DND-41 (cell line): Measurements from ENCODE around the gene DIS3L2.
A peak's percentile ranks its signal among the peaks of the same experiment; 100 is the strongest.
"Not testable (repeated sequence)": the region's sequence is repeated elsewhere in the genome, so short reads cannot be mapped to it uniquely, and the experiment has no call there.

Experiments used
- ATAC-seq: fragments of 200-7000 bp; cut with Tn5 transposase; 3 replicates; pipeline ENCODE4 v1.9.1; 2021; ENCODE audit warnings: low read depth; ENCODE audit not compliant: insufficient read depth
- DNase-seq: peaks from one replicate; pipeline ENCODE4 v3.0.0-alpha.2; 2020
- H2AFZ ChIP-seq: 2 replicates; pipeline ENCODE4 v1.6.0; 2012; ENCODE audit warnings: low read depth, low read length
- H3K27ac ChIP-seq: 2 replicates; pipeline ENCODE4 v1.5.1; 2012; ENCODE audit warnings: low read length, inconsistent platforms
- H3K27me3 ChIP-seq: fragments of 200-600 bp; sonication (generic); 2 replicates; pipeline ENCODE4 v1.6.0; 2012; ENCODE audit warnings: low read length, mild to moderate bottlenecking, inconsistent platforms; ENCODE audit not compliant: insufficient read depth, poor library complexity
- H3K36me3 ChIP-seq: 2 replicates; pipeline ENCODE4 v1.5.1; 2012; ENCODE audit warnings: low read length, inconsistent platforms; ENCODE audit not compliant: insufficient read depth
- H3K4me1 ChIP-seq: 2 replicates; pipeline ENCODE4 v1.5.1; 2012; ENCODE audit warnings: mild to moderate bottlenecking, low read length; ENCODE audit not compliant: insufficient read depth
- H3K4me2 ChIP-seq: 2 replicates; pipeline ENCODE4 v1.6.0; 2012; ENCODE audit warnings: mild to moderate bottlenecking, moderate library complexity, low read length, inconsistent platforms; ENCODE audit not compliant: insufficient read depth
- H3K4me3 ChIP-seq, 2 experiments: fragments of 200-600 bp in 1 of 2; shearing (Covaris generic) in 1 of 2; 2 replicates each; pipeline ENCODE4 v1.5.1; 2012 to 2016; ENCODE audit warnings: inconsistent platforms in 2 of 2, low read length in 2 of 2, mild to moderate bottlenecking in 2 of 2, low read depth in 1 of 2, moderate library complexity in 1 of 2
- H3K79me2 ChIP-seq: 2 replicates; pipeline ENCODE4 v1.6.0; 2012; ENCODE audit warnings: low read length, inconsistent platforms; ENCODE audit not compliant: insufficient read depth
- H3K9ac ChIP-seq: 2 replicates; pipeline ENCODE4 v1.6.0; 2012; ENCODE audit warnings: low read depth, mild to moderate bottlenecking, inconsistent platforms, low read length, moderate library complexity
- H3K9me3 ChIP-seq: 2 replicates; pipeline ENCODE4 v1.5.1; 2012; ENCODE audit warnings: low read length, moderate library complexity, mild to moderate bottlenecking, inconsistent platforms; ENCODE audit not compliant: insufficient read depth, severe bottlenecking
- H4K20me1 ChIP-seq: 2 replicates; pipeline ENCODE4 v1.6.0; 2012; ENCODE audit warnings: low read length; ENCODE audit not compliant: insufficient read depth
- EZH2 ChIP-seq: IDR thresholded peaks from 3 replicates; pipeline ENCODE4 v1.6.1; 2012; ENCODE audit warnings: borderline replicate concordance, low read depth, mild to moderate bottlenecking, moderate library complexity, low read length, inconsistent platforms; ENCODE audit not compliant: severe bottlenecking
- TF ChIP-seq, protein P1 (sequence below): IDR thresholded peaks from 2 replicates; pipeline ENCODE4 v1.5.1; 2012; ENCODE audit warnings: borderline replicate concordance, low read length, moderate library complexity, mild to moderate bottlenecking; ENCODE audit not compliant: poor library complexity, severe bottlenecking; ENCODE audit errors: extremely low read depth

The DIS3L2 gene

DNA sequence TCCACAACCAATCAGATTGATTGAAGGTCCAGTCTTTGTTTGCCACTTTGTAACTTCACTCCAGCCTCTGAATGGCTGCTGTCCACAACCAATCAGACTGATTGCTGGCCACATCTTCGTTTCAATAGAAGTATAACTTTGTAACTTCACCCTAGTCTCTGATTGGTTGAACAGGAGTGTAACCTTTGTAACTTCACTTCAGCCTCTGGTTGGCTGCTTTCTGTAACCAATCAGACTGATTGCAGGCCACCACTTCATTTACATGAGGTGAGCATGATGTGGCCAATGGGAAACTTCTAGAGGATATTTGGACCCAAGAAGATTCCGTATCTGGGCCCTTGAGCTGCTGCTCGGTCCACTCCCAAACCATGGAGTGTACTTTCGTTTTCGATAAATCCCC is 400.1 kb downstream of the DIS3L2 start:
- Histone ChIP-seq H3K27me3 (no peaks in the 10 kb centered on the region), H3K9ac (no peak overlapping the region), H3K9me3 (no peaks in the 10 kb centered on the region), H3K79me2 (no peaks in the 10 kb centered on the region), H3K27ac (no peak overlapping the region), H4K20me1 (no peaks in the 10 kb centered on the region), H3K4me2 (no peak overlapping the region), H3K4me3 (no peak overlapping the region), H2AFZ (no peak overlapping the region), H3K36me3 (no peaks in the 10 kb centered on the region), H3K4me1 (peaks cover 29% of the 10 kb centered on the region)
- no peak for TF ChIP-seq EZH2
- TF ChIP-seq, protein P1, sequence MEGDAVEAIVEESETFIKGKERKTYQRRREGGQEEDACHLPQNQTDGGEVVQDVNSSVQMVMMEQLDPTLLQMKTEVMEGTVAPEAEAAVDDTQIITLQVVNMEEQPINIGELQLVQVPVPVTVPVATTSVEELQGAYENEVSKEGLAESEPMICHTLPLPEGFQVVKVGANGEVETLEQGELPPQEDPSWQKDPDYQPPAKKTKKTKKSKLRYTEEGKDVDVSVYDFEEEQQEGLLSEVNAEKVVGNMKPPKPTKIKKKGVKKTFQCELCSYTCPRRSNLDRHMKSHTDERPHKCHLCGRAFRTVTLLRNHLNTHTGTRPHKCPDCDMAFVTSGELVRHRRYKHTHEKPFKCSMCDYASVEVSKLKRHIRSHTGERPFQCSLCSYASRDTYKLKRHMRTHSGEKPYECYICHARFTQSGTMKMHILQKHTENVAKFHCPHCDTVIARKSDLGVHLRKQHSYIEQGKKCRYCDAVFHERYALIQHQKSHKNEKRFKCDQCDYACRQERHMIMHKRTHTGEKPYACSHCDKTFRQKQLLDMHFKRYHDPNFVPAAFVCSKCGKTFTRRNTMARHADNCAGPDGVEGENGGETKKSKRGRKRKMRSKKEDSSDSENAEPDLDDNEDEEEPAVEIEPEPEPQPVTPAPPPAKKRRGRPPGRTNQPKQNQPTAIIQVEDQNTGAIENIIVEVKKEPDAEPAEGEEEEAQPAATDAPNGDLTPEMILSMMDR = no peak
- DNase-seq = no peak
- ATAC-seq = no peak

DNA sequence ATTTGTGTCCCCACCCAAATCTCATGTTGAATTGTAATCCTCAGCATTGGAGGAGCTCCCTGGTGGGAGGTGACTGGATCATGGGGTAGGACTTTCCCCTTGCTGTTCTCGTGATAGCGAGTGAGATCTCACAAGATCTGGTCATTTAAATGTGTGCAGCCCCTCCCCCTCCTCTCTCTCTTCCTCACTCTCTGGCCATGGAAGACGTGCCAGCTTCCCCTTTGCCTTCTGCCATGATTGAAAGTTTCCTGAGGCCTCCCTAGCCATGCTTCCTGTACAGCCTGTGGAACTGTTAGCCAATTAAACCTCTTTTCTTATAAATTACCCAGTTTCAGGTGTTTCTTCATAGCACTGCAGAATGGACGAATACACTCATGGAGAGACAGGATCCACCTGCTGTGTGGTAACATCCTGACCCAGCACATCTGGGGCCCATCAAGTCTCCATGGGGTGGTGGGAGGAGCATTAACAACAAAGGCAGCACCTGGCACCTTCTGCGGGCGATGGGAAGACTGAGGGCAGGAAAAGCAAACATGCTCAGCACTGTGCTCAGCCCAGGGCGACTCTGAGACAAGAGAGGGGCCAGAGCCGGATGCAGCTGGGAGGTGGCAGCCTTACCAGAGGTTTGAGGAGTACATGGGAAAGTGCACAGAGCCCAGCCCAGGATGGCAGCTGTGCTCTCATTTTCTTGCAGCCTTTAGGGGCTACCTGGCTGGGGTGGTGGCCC is 400.8 kb downstream of the DIS3L2 start:
- peak overlapping the region; percentile 79 for H3K27ac ChIP-seq

DNA sequence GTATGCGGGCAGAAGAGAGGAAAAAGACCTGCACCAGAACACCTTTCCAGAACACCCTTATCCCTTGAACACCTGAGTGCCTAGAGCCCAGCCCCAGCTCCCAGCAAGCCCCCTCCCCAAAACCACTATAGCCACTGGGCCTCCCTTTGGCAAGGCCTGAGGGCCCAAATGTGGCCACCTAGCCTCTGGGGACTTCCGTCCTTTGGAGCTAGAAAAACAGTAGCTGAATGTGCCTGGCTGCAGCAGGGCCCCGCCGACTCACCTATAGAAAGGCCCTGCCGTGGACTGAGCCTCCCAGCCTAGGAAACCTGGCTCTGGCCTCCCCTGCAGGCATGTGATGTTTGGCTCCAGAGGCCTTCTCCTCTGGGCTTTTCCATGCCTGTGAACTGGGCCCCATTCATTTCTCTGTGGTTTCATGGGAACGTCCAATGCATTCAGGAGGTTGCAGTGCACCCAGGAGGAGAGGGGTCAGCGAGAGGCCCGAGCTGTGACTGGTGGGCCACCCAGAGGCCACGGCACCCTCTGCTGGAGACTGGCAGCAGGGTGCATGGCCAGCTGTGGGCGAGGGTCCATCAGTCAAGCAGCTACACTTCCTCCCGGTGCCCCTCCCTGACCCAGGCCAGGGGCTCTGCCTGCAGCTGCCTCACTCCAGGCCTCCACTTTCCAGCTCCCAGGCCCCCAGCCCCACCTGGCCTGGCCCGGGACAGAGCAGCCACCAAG is 401.7 kb downstream of the DIS3L2 start:
- DNase-seq, H3K79me2 ChIP-seq, H3K9me3 ChIP-seq, H4K20me1 ChIP-seq, H3K36me3 ChIP-seq, H3K27me3 ChIP-seq: not testable (repeated sequence)
- Histone ChIP-seq H3K9ac (peak overlapping the region; percentile 47), H3K4me1 (peaks cover 29% of the 10 kb centered on the region), H3K4me3 (peak overlapping the region in 1 of 2 experiments; percentile 52; a peak in 2 of 4 replicates), H3K27ac (peak overlapping the region; percentile 79), H2AFZ (0 out of 2 replicates have a peak overlapping the region, but pooled peaks have one; percentile 61), H3K4me2 (peak overlapping the region; percentile 73)
- TF ChIP-seq, protein P1 = peak; percentile 45
- ATAC-seq = 0 out of 3 replicates have a peak, but pooled peaks have one; percentile 1

More for the DNA sequence above, 400.8 kb downstream of the DIS3L2 start:
- Histone ChIP-seq H3K9ac (peak overlapping the region; percentile 47; the same call in 1 of the 2 replicates), H3K9me3 (no peaks in the 10 kb centered on the region), H3K4me2 (peak overlapping the region; percentile 73), H3K79me2 (no peaks in the 10 kb centered on the region), H3K27me3 (no peaks in the 10 kb centered on the region), H3K4me1 (peaks cover 29% of the 10 kb centered on the region), H4K20me1 (no peaks in the 10 kb centered on the region), H3K4me3 (peak overlapping the region in 1 of 2 experiments; percentile 52; a peak in 1 of 4 replicates), H2AFZ (no peak overlapping the region), H3K36me3 (no peaks in the 10 kb centered on the region)
- no peak for TF ChIP-seq EZH2
- TF ChIP-seq, protein P1 = no peak
- DNase-seq (peak; percentile 56), ATAC-seq (peak; percentile 21; the same call in 2 of the 3 replicates)
